Left renal cortex interstitium (tissue), 4 donors: ENCODE results near the gene PHF2. TPM values are rescaled to one million over a fixed set of nuclear protein-coding genes. Genes with fewer than 3 reads are reported as not detected.

ENCODE experiments used
- DNase-seq, 4 donors: peaks; one replicate each; pipeline ENCODE4 v3.0.0-alpha.2; 2013; ENCODE audit warnings: low read depth in 4 of 4, low spot score in 2 of 4, missing footprints in 1 of 4
- polyA plus RNA-seq, 4 donors: library from polyadenylated mRNA; unstranded; fragments of 120-200 nt; gene quantifications; one replicate each; pipeline ENCODE4 v1.2.1, GENCODE V29; 2013; ENCODE audit not compliant: insufficient read length in 4 of 4

The PHF2 gene
- polyA plus RNA-seq, 4 donors: 32.9 to 45.3 (median 42.5) TPM

DNA sequence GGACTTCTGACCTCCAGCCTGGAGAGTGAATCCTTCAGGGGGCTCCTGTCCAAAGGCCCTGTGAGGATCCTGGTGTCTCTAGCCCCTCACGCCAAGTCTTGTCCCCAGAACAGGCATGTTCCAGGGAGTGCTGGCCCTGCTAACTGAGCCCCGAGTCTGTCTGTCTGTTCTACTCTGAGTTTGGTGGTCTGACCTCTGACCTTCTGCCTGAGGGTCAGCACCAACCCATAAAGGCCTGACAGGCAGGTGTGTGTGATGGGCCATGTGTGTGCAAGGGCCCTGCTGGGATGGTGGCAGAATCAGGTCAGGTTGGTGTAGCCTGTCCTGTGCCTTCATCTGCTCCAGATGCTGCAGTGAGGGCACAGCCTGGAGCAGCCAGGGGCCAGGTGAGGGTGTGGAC, 46.3 kb downstream of the PHF2 start:
- no peak for DNase-seq

- no peak for DNase-seq
Observed at GRCh38 chr9:93623753-93624152, 47.4 kb downstream of the PHF2 start.

DNA sequence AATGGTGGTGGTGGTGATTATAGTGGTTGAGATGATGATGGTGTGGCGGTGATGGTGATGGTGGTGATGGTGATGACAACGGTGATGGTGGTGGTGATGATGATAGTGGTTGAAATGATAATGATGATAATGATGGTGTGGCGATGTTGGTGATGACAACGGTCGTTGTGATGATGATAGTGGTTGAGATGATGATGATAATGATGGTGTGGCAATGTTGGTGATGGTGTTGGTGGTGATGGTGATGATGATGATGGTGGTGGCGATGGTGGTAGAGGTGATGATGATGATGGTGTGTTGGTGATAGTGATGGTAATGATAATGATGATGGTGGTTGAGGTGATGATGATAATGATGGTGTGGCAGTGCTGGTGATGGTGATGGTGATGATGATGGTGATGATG, 48.0 kb downstream of the PHF2 start:
- no peak for DNase-seq

DNA sequence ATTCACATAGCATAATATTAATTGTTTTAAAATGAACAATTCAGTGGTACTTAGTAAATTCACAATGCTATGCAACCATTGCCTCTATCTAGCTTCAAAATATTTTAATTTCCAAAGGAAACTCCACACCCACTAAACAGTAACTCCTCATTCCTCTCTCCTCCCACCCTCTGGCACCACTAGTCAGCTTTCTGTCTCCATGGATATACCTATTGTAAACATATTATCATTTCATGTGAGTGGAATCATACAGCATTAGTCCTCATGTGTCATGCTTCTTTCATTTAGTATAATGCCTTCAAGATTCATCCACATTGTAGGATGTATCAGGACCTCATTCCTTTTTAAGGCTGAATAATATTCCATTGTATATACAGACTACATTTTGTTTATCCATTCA, 48.6 kb downstream of the PHF2 start:
- DNase-seq: no peak

- no peak for DNase-seq
Observed at GRCh38 chr9:93629920-93630319, 53.5 kb downstream of the PHF2 start.

GRCh38 chr9:93630806-93631411, 54.5 kb downstream of the PHF2 start:
- no peak for DNase-seq

GRCh38 chr9:93633492-93634221, 57.3 kb downstream of the PHF2 start:
- no peak for DNase-seq

DNA sequence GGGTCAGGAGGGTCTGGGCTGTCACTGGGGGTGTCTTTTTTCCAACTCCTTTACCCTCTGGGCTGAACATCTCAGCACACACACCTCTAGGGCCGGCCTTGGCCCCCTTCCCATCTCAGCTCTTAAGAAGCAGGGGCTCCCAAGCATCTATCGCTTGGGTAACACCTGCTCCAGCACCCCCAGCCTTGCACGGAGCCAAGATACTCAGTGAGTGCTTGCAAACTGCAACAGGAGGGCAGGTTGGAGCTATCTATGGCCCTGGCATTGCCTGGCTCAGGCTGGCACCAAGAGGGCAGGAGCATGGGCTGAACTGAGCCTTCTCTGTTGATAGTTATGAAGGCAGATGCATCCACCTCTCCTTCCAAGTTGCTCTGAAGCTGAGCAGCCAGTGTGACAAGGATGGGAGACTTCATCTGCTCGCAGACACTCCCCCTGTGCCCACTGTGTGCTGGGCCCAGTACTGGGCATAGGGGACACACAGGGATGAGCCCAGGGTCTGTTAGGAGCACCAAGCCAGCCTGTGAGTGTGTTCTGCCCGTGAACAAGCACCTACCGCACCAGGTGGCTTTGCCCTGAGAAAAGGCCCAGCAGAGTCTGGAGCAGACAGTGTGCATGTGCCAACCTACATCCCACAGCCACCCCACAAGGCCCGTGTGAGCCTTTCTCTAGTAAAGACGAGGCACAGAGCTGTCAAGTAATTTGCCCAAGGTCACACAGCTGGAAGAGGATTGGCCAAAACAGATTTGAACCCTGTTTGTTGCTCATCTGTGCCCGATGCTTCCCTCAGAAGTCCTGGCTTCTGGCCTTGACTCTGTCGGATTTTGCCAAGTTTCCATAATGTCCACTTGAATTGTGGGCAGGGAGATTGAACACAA, 58.2 kb downstream of the PHF2 start:
- DNase-seq: no peak

DNA sequence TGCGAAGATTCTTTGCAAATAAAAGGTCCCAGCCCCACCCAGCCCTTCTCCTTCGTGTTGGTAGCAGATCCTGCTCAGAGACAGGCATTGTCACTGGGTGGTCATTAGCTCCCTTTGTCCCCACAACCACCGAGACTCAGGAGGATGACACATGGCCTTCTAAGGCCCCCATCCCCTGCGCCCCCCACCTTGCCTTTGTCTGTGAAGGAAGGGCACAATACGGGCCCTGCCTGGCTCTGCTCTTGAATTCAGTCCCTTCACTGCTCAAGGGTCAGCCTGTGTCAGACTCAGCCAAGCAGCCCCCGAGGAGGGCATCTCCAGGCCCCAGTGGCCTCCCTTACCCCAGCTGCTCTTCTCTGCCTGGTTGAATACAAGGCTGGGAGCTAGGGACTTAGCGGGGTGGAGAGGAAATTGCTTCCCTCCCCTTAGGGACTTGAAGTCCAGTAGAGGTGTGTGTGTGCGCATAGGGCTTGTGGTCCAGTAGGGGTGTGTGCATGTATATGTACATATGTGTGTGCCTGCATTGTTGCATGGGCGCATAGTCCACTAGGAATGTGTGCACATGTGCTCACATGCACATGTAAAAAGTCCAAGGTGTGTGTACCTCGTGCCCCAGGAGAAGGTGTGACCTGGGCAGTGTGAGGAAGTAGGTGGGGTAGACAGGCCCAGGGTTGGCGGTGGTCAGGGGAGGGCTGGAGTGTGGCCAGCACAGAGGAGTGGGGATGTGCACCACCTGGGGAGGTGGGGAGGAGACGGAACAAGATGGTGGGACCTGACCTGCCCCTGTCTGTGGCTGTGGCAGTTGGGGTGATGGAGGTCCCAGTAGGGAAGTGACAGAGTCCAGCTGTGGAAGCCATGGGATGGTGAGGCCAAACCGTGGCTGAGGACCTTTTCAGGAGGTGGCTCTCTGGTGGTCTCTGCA, 59.1 kb downstream of the PHF2 start:
- DNase-seq: no peak

DNA sequence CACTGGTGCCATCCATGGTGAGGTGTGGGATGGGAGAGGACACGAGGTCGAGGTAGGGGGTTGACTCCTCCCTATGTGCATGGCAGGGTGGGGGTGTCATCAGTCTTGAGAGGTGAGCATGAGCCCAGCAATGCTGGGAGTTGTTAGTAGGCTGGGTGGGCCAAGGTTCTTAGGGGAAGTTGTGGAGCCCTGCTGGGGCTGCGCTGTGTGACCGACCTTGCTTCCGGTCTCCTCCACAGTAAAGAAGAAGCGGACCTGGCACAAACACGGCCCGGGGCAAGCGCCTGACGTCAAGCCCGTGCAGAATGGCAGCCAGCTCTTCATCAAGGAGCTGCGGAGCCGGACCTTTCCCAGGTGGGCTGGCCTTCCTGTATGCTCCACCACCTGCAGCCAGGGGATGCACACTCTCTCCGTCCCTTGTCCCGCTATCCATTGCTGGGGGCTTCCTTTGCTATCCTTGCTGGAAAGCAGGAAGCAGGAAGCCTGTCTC, 59.8 kb downstream of the PHF2 start:
- no peak for DNase-seq

GRCh38 chr9:93636667-93637066, 60.3 kb downstream of the PHF2 start:
- no peak for DNase-seq

GRCh38 chr9:93637886-93638285, 61.5 kb downstream of the PHF2 start:
- no peak for DNase-seq

DNA sequence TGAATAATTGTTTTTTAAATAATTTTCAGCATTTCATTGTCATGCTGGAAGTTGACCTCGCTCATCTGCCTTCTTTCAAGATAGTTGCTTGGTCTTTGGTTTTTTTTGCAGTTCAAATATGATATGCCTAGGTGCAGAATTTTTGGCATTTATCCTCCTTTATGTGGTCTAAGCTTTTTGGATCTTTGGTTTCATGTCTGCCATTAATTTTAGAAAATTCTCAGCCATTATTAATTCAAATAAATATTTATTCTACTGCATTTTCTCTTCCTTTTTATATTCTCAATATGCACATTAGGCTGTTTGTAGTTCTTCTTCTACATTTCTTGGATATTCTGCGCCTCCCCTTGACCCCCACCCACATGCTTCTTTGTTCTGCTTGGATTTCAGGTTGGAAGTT, 63.6 kb downstream of the PHF2 start:
- no peak for DNase-seq

DNA sequence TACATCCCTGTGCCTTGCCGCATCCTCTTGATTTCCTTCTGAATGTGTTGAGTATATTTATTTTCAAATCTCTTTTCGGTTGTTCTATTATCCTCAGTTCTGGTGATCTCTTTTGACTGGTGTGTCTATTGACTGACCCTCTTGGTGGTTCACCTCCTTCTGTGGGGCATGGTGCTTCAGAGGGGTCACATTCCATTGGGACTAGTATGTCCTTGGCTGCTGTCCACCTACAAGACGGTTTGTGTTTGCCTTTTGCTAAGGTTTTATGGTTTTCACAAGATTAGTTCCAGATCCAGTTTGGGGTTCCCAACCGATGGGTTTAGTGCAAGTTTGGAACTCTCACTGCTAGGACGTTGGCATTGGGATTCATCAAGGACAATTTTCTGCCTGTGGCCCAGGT, 66.6 kb downstream of the PHF2 start:
- no peak for DNase-seq

DNA sequence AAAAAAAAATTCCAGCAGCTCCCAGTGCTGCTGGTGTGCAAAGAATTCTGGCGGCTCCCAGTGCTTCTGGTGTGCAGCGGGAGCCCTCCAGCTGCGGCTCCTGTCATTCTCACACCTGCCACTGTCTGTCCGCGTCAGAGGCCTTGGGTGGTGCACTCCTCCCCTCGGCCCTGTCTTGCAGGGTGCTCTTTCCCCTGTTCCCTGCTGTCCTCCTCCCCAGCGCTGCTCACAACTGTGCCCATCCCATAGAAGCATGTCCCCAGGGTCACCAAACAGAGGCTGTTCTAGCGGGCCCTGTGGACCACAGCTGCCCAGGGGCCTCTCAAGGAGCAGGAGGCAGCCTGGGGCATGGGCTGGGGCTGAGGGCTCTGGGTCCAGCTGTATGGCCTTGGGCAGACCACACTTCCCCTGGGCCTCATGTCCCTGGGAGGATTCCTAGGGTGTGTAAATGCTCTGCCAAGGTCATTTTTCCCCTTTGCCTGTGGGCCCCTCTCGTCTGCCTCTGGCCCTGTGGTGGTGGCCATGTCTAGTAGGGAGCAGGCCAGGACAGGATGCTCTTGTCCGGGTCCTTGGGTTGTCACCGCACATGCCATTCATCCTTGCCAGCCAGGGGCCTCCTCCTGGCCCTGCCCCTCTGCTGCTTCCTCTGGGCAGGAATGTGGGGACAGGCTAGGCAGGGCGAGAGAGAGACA, 68.2 kb downstream of the PHF2 start:
- no peak for DNase-seq

DNA sequence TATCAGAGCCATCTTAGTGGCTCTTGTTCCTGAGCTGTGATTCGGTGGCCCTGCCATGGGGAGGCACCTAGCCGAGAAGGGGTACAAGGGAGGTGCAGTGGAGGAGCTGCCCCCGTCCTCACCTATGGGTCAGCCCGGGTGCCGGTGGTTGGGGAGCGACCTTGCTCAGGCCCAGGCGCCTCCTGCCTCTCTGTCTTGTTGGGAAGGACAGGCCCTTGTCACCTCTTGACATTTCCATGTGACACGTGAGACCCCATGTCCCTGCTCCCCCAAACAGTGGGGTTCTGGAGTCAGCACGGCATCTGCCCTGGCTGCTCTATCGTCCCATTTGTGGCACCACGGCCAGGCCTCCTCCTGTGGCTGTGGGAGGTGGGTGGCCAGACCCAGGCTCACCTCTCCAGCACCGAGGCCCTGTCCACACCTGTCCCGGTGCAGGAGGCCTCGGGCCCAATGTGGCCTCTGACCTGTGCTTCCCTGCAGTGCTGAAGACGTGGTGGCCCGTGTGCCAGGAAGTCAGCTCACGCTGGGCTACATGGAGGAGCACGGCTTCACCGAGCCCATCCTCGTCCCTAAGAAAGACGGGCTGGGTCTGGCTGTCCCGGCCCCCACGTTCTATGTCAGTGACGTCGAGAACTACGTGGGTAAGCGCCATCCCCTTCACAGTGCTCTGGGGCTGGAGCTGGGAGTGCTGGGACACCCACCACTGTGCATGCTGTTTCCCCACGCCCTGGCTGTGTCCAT, 68.9 kb downstream of the PHF2 start:
- no peak for DNase-seq

GRCh38 chr9:93645921-93646639, 69.7 kb downstream of the PHF2 start:
- DNase-seq: no peak

DNA sequence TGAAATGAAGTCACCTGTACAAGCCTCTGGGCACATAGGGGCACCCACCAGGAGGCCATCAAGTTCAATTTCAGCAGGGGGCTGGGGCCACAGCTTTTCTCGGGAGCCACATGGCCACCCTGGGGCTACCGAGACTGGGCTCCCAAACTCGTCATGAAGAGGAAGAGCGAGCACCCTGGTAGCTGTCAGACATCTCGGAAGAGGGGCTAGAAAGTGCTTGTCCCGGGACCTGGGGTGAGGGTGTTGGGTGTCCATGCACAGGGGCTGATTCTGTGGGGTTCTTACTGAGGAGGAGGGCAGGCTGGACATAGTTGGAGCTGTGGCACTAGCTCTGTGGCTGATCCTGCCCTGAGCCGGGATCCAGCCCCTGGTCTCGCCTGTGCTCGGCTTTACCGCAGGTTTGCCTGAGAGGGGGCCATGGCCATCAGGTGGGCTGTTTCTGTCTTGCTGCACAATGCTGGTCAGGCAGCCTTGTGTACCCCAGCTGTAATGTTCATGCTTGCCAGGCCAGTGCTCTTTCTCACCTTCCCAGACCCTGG, 70.3 kb downstream of the PHF2 start:
- DNase-seq: no peak
